Activated CD8-positive, alpha-beta memory T cell treated with anti-CD3 and anti-CD28 coated beads for 48 hours (primary cell): ENCODE measurements around the gene MICOS13.
"Not testable (repeated sequence)": the region's sequence is repeated elsewhere in the genome, so short reads cannot be mapped to it uniquely, and the experiment has no call there.

Experiments used
- DNase-seq, 3 experiments: peaks; one replicate each; pipeline ENCODE4 v3.0.0-alpha.2; 2020; ENCODE audit warnings: low read depth in 2 of 3, low spot score in 2 of 3

The MICOS13 gene, protein sequence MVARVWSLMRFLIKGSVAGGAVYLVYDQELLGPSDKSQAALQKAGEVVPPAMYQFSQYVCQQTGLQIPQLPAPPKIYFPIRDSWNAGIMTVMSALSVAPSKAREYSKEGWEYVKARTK

DNA sequence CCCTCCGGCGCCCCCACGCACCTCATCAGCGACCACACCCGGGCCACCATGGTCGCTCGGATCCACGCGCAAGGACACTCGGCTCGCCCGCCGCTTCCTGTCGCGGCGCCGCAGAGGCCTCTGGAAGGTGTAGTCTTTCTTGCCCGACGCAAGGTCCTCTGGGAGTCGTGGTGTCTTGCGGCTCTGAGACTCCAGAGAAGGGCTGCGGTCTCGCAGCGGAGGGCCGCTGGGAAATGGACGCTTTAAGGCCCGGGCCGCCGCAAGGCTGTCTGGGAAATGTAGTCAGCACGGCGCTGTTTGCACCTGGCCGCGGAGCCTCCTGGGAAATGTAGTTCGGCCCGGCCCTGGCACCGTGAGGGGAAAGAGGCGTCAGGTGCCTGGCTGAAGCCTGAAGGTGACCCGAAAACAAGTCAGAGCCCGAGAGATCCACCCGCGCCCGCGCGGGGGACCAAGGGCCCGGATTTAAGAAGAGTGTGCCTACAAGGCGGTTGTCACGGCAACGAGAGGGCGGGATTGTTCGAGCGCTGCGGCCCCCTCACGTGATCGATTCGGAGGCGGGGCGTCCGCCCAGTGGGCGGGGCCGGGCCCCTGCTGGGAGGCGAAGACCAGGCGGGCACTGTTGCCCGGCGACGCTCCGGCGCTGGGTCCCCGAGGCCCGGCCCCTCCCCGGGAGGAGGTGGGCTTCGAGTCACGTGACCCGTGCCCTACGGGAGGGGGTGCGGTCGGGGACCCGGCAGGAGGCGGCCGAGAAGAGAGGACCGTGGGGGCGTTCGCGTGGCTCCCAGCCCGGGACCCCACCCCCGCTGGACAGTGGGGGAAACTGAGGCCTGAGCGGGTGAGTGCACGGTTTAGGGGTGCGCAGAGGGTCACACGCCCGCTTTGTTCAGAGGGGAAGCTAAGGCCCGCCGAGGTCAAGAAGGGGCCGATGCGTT, at the start of gene MICOS13, which contains the start of gene HSD11B1L:
MICOS13 (minus strand) TSS at position 80 of the 932 bp plus-strand sequence; CDS start at position 50, 30 bp downstream.
HSD11B1L (plus strand) TSS at position 591 of the 932 bp plus-strand sequence. CDS start 3,806 bp downstream, outside the sequence.
- peak; percentile 90 to 95 (median 93) for DNase-seq

DNA sequence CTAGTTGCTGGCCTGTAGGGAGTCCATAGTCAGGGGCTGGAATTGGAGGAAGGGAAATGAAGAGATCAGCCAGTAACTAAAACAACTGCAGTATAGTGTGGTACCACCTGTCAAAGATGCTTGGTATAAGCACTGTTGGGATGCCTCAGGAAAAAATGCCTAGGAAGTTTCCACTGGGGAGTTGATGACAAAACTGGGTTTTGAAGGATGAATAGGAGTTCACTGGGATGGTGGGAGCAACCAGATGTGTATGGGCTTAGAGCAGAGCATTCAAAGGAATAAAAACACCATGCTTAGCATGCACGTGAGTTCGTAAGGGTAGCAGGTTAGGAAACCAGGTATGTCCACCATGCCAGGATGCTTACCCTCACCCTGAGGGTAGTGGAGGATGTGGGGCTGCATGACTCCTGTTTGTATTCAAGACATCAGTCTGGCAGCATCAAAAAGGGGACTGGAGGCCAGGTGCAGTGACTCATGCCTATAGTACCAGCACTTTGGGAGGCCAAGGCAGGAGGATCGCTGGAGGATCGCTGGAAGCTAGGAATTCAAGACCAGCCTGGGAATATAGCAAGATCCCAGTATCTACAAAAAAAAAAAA, 47.2 kb upstream of the MICOS13 start:
- no peak for DNase-seq

GRCh38 chr19:5719961-5720790, 39.9 kb upstream of the MICOS13 start, which contains the start of the genes CATSPERD and LONP1:
CATSPERD (plus strand) TSS chr19:5720637; CDS start chr19:5720738, 101 bp downstream.
LONP1 (minus strand) TSS chr19:5720146; CDS start chr19:5720132, 14 bp downstream.
- DNase-seq = peak; percentile 95 to 98 (median 97)

- DNase-seq = no peak
Measured at GRCh38 chr19:5719274-5719960, 39.1 kb upstream of the MICOS13 start.

DNA sequence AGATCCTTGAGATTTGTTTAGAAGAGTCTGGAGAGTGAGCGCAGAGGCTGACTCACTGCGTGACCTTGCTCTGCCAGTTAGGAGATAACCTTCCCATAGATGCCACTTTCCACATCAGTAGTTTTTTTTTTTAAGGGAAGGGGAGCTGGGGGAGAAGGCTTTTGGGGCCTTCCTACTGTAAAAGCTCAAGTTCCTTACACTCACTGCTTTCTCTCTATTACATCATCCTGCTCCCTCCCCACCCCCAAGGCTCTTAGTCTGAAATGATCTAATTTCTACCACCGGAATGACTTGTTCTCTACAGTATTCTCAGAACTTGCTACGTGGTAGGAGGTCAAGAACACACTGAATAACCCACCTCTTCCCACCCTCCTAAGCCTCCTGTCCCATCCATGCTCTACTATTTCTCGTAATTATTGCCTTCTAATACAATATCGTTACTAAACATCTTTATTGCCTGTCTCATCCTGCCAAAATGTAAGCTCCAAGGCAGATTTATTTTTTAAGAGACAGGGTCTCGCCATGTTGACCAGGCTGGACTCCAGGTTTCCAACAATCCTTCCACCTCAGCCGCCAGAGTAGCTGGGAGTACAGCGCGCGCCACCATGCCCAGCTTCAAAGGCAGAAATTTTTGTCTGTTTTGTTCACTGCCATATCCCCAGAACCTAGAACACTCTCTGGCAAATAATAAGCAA, 38.4 kb upstream of the MICOS13 start:
- no peak for DNase-seq

DNA sequence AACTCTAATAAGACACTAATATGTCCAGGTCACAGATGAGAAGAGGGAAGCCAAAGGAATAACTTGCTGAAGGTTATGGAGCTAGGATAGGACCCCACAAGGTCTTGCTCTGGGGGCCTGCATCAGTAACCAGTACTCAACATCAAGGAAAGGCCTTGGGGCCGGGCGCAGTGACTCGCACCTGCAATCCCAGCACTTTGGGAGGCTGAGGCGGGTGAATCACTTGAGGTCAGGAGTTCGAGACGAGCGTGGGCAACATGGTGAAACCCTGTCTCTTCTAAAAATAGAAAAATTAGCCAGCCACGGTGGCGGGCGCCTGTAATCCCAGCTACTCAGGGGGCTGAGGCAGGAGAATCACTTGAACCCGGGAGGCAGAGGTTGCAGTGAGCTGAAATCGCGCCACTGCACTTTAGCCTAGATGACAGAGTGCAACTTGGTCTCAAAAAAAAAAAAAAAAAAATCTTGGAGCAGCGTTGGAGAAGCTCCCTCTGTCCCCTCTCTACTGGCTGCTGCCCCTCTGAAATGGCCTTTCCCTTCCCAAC, 37.8 kb upstream of the MICOS13 start:
- DNase-seq = peak in 1 of 3 experiments; percentile 41

- no peak for DNase-seq
Measured at GRCh38 chr19:5717215-5717935, 37.1 kb upstream of the MICOS13 start.

DNA sequence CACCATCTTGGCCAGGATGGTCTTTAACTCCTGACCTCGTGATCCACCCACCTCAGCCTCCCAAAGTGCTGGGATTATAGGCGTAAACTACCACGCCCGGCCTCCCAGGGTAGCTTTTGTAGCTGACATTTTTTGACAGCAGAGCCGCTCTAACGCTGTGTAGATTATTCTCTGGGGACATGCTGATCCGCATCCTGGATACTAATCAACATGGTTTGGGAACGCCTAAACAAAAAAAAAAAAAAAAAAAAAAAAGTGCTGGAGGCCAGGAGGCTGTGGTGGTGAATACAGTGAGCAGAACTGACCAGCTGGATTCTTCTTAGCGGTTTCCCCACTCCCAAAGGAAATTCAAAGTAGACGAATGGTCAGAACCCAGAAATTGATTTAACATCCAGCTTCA, 34.5 kb upstream of the MICOS13 start:
- no peak for DNase-seq

GRCh38 chr19:5713228-5713627, 32.9 kb upstream of the MICOS13 start:
- DNase-seq = no peak

- DNase-seq = no peak
Measured at GRCh38 chr19:5711713-5712161, 31.4 kb upstream of the MICOS13 start.

GRCh38 chr19:5711025-5711424, 30.7 kb upstream of the MICOS13 start:
- DNase-seq = no peak

- DNase-seq = no peak
Measured at GRCh38 chr19:5707576-5708575, 27.6 kb upstream of the MICOS13 start.

- no peak for DNase-seq
Measured at GRCh38 chr19:5706876-5707573, 26.7 kb upstream of the MICOS13 start.

- no peak for DNase-seq
Measured at GRCh38 chr19:5705552-5705951, 25.2 kb upstream of the MICOS13 start.

DNA sequence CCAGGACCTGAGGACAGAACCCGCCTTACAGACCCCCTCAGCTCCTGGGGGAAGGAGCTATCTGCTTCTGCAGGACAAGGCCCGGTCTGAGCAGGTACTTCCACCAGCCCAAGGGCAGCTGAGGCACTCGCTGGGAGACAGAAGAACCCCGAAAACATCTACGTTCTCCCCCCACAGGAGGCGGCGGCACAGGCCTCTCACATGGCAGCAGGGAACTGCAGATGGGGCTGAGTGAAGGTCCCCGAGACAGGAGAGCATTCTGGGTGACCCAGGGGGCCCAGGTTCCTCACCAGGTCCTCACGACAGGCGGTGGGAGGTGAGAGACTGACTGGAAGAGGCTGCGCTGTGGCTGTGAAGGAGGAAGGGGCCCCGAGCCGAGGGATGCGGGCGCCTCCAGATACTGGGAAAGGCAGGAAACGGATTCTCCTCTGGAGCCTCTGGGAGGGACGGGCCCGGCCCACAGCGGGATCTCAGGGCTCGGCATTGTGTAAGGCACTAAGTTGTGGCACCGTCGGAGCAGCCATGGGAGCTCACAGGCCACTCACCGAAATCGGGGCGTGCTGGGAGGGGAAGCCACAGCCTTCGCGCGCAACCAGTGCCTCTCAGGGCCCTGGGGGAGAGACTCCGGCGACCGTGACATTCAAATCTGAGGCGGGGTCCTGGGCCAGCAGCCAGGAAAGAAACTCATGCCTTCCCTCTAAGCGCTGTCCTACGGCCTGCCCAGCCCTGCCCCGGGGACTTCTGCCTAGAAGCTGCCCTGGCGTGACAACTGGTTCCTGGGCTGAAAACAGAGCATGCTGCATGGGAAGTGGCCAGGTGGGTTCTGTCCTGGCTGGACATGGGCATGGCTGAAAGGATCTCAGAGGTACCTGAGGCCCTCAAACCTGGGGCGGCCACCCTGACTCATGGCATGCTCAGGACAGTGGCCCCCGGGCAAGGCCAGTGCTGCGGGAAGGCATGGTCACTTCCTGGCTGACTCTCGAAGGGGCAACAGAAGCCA, 23.8 kb upstream of the MICOS13 start:
- DNase-seq = no peak

GRCh38 chr19:5702053-5702410, 21.7 kb upstream of the MICOS13 start:
- DNase-seq = not testable (repeated sequence)
